Measurements from ENCODE around the gene JCAD.

DNA sequence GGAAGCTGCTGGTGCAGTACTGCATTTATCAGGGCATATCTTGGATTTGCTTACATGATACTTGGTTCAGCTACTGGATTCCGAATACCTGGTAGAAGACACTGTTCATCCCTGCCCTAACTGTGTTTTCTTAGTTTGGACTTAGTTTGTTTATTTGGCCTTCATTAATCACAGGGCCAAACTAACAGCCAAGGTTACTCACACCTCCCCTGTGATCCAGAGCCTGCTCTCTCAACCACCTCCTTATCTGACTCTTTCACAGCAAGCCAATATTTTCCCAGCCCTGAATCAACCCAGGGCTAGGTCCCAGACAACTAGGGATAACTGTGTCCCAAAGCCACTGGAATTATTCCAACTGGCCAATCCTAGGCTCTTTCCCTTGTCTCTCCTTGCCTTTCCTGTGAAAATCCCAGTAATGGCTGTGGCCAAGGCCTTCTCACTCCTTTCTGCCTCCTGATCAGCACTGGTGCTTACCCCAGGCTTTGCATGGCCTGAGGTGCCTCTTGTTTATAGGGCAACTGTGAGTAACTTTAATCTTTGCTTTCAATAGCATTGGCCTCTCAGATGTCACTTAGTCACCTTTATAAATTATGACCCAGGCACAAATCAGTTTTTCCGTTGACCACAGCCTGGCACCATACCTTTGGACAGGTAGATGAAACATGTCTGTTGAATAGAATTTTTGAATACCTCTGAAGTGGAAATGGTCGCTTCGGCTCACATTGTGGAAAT, 9.3 kb upstream of the JCAD start:
- TF ChIP-seq, protein P1, sequence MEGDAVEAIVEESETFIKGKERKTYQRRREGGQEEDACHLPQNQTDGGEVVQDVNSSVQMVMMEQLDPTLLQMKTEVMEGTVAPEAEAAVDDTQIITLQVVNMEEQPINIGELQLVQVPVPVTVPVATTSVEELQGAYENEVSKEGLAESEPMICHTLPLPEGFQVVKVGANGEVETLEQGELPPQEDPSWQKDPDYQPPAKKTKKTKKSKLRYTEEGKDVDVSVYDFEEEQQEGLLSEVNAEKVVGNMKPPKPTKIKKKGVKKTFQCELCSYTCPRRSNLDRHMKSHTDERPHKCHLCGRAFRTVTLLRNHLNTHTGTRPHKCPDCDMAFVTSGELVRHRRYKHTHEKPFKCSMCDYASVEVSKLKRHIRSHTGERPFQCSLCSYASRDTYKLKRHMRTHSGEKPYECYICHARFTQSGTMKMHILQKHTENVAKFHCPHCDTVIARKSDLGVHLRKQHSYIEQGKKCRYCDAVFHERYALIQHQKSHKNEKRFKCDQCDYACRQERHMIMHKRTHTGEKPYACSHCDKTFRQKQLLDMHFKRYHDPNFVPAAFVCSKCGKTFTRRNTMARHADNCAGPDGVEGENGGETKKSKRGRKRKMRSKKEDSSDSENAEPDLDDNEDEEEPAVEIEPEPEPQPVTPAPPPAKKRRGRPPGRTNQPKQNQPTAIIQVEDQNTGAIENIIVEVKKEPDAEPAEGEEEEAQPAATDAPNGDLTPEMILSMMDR (IDR thresholded peaks at IDR 0.05): no peak
- no peak for TF ChIP-seq POLR2A (IDR thresholded peaks at IDR 0.05)

All from uterus (tissue), 2 donors.